Adrenal gland (tissue), 12 donors: ENCODE measurements around the gene GGNBP2. TPM values are rescaled to one million over a fixed set of nuclear protein-coding genes. Genes with fewer than 3 reads are reported as not detected.

ENCODE experiments used
- DNase-seq, 7 donors: peaks; one replicate each; pipeline ENCODE4 v3.0.0-alpha.2; 2019 to 2020
- H3K27ac ChIP-seq, 5 donors: fragments of 200-600 bp; sonication (generic) in 4 of 5; 1 replicate in 3 of 5; 2 replicates in 2 of 5; pipeline versions ENCODE4 v1.5.1 to v1.8.0; 2016 to 2020; ENCODE audit warnings: mild to moderate bottlenecking in 1 of 5
- H3K27me3 ChIP-seq: fragments of 200-600 bp; 2 replicates; pipeline ENCODE4 v1.8.0; 2021
- H3K36me3 ChIP-seq, 2 donors: fragments of 200-600 bp; replicated peaks in 1 of 2; 1 replicate in 1 of 2; 2 replicates in 1 of 2; pipeline versions ENCODE4 v1.5.1 to v1.8.0; 2018 to 2022
- H3K4me1 ChIP-seq, 2 donors: fragments of 200-600 bp; replicated peaks in 1 of 2; 1 replicate in 1 of 2; 2 replicates in 1 of 2; pipeline versions ENCODE4 v1.5.1 to v1.8.0; 2018 to 2021
- H3K4me3 ChIP-seq, 4 donors: fragments of 200-600 bp; sonication (generic) in 3 of 4; one replicate each; pipeline ENCODE4 v1.5.1; 2016 to 2018
- H3K9me3 ChIP-seq, 3 donors: fragments of 200-600 bp; sonication (generic) in 1 of 3; replicated peaks in 1 of 3; 1 replicate in 2 of 3; 2 replicates in 1 of 3; pipeline versions ENCODE4 v1.5.1 to v1.8.0; 2016 to 2021
- POLR2A ChIP-seq, 2 donors: fragments of 450-650 bp; IDR thresholded peaks; one replicate each; pipeline ENCODE4 v1.6.1; 2017; ENCODE audit warnings: antibody characterized with exemption in 2 of 2, mild to moderate bottlenecking in 2 of 2, moderate library complexity in 1 of 2
- WGBS, 4 donors: extraction: QIAGEN DNeasy Blood & Tissue Kit in 2 of 4; methylation state at CpG; one replicate each; pipeline versions ENCODE4 v1.1.5 to v1.1.7; 2013 to 2017; 5-methylcytosine and 5-hydroxymethylcytosine counted together
- intact Hi-C, 2 donors: fragments of 100-400 bp; cut with DNase I; formaldehyde crosslinking; loops; one replicate each; pipeline versions ENCODE4 v1.14.1 to v1.15.0; 2022 to 2023
- polyA plus RNA-seq, 3 donors: library from polyadenylated mRNA; stranded (reverse); fragments of 200-250 nt in 2 of 3; fragments of 350-450 nt in 1 of 3; fragmentation: Illumina TruSeq in 1 of 3; extraction: RNeasy Lipid Tissue Mini Kit (QIAGEN cat#74804) in 1 of 3; gene quantifications; one replicate each; pipeline ENCODE4 v1.2.3, GENCODE V29; 2013 to 2014
- total RNA-seq, 9 donors: library from RNA; depleted of rRNA in 4 of 9; stranded (reverse); fragments of >200 nt in 4 of 9; fragments of 120-200 nt in 1 of 9; fragmentation: NEBNext Ultra II Directional in 1 of 9; extraction: Animal tissue kit (Norgen Biotek cat#: 25700) in 1 of 9; gene quantifications; one replicate each; pipeline versions ENCODE4 v1.1.0 to v1.2.4, GENCODE V29; 2013 to 2023
- TF ChIP-seq, protein P1 (sequence below), 6 experiments: fragments of 450-650 bp in 4 of 6; fragments of 200-600 bp in 2 of 6; sonication (generic) in 1 of 6; IDR thresholded peaks; 1 replicate in 5 of 6; 2 replicates in 1 of 6; pipeline versions ENCODE4 v1.5.1 to v1.8.0; 2016 to 2021; ENCODE audit warnings: antibody characterized with exemption in 6 of 6, mild to moderate bottlenecking in 2 of 6, moderate library complexity in 1 of 6
- donor health status: healthy with polysubstance abuse.
- donor health status: Bipolar disorder and iron deficiency.
- donor health status: DM: yes; HTN: yes; CAD: no.
- donor health status: DM: no; HTN: no; CAD: no.
- donor health status: DM: no; HTN: no; CAD: no.
- donor health status: DM: yes; HTN: yes; CAD: no.

Gene GGNBP2
- total and polyA plus RNA-seq, 12 donors: 30.4 to 87.3 (median 60.4) TPM

DNA sequence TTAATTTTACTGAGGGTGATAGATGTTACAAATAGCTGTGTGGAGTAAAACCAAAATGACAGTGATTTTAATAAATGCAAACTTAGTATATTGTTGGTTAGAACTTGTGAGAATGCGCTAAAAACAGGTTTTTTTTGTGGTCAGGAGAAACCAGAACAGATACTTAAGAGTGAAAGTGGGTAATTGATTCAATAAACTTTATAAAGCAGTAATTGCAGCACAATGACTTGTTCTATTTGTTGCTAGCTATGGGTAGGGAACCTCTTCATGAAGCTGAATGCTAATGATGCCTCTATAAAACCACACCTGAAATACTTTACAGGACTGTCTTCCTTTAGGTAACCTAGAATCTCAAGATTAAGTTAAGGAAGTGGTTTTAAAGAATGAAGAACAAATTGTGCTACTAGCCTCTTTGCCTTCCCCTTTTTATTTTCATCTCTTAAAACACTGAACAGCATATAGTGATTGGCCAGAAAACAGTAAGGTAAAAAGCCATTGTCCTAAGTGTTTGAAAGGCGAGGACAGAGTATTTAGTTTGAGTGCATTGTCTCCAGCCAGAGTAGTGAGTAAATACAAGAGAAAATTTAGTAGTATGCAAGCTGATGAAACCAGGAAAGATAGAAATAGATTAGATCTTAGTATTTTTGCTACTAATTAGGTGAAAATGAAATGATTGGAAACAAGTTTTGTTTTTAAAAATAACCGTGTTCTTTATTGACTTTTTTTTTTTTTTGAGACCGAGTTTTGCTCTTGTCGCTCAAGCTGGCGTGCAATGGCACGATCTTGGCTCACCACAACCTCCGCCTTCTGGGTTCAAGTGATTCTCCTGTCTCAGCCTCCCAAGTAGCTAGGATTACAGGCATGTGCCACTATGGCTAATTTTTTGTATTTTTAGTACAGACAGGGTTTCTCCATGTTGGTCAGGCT lies 6.0 kb downstream of the GGNBP2 start:
- TF ChIP-seq POLR2A (IDR thresholded peaks at IDR 0.05): no peak
- TF ChIP-seq, protein P1, sequence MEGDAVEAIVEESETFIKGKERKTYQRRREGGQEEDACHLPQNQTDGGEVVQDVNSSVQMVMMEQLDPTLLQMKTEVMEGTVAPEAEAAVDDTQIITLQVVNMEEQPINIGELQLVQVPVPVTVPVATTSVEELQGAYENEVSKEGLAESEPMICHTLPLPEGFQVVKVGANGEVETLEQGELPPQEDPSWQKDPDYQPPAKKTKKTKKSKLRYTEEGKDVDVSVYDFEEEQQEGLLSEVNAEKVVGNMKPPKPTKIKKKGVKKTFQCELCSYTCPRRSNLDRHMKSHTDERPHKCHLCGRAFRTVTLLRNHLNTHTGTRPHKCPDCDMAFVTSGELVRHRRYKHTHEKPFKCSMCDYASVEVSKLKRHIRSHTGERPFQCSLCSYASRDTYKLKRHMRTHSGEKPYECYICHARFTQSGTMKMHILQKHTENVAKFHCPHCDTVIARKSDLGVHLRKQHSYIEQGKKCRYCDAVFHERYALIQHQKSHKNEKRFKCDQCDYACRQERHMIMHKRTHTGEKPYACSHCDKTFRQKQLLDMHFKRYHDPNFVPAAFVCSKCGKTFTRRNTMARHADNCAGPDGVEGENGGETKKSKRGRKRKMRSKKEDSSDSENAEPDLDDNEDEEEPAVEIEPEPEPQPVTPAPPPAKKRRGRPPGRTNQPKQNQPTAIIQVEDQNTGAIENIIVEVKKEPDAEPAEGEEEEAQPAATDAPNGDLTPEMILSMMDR (IDR thresholded peaks at IDR 0.05): no peak
- 83 to 90% (median 87%) methylated on average over 8 of the region's 8 CpGs for WGBS, 4 donors
- Histone ChIP-seq H3K27me3 (no peaks in the 10 kb centered on the region), H3K9me3 (no peaks in the 10 kb centered on the region), H3K36me3 (no peaks in the 10 kb centered on the region), H3K27ac (peak overlapping the region in 1 of 5 donors; percentile 50), H3K4me1 (peaks cover 37 to 66% of the 10 kb centered on the region in 2 donors), H3K4me3 (no peak overlapping the region)
- intact Hi-C loops: no loop called here
- no peak for DNase-seq

- Histone ChIP-seq H3K4me3 (no peak overlapping the region), H3K4me1 (peaks cover 19 to 46% of the 10 kb centered on the region in 2 donors), H3K27me3 (no peaks in the 10 kb centered on the region), H3K27ac (no peak overlapping the region), H3K36me3 (peaks cover 0 to 16% of the 10 kb centered on the region in 2 donors), H3K9me3 (no peaks in the 10 kb centered on the region)
- intact Hi-C loops: no loop called here
- WGBS, 4 donors: 87 to 91% (median 89%) methylated on average over 3 of the region's 3 CpGs
- TF ChIP-seq, protein P1 (IDR thresholded peaks at IDR 0.05): no peak
- TF ChIP-seq POLR2A (IDR thresholded peaks at IDR 0.05): no peak
- no peak for DNase-seq
Measured at GRCh38 chr17:36553459-36553858, 8.7 kb downstream of the GGNBP2 start.

DNA sequence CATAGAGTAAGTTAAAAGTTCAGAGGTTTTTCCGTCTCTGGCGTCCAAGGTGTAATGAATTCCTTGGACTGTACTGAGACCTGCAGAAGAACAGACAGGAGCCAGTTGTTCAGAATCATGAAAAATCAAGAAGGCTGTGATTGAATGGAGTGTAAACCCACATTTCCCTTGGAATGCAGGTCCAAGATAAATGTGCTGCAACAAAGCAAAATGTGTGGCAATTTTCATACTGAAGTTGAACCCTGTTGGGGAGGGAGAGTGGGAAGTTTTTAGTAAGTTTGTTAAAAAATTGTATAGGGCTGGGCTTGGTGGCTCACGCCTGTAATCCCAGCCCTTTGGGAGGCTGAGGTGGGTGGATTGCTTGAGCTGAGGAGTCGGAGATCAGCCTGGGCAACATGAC lies 21.4 kb downstream of the GGNBP2 start:
- intact Hi-C loops: no loop called here
- peaks cover 0 to 76% of the 10 kb centered on the region in 2 donors for H3K36me3 ChIP-seq

GRCh38 chr17:36575028-36575427 lies 30.3 kb downstream of the GGNBP2 start:
- H3K4me1 ChIP-seq: peaks cover 0 to 9% of the 10 kb centered on the region in 2 donors
- peaks cover 0 to 67% of the 10 kb centered on the region in 2 donors for H3K36me3 ChIP-seq
- H3K27me3 ChIP-seq: no peaks in the 10 kb centered on the region
- H3K27ac ChIP-seq: no peak overlapping the region
- DNase-seq: no peak
- WGBS, 4 donors: 94 to 98% (median 96%) methylated on average over 12 of the region's 12 CpGs
- intact Hi-C loops: no loop called here
- H3K9me3 ChIP-seq: no peaks in the 10 kb centered on the region
- H3K4me3 ChIP-seq: no peak overlapping the region
- TF ChIP-seq, protein P1 (IDR thresholded peaks at IDR 0.05): no peak
- no peak for TF ChIP-seq POLR2A (IDR thresholded peaks at IDR 0.05)

More for the DNA sequence above, 21.4 kb downstream of the GGNBP2 start:
- WGBS, 4 donors: 93 to 98% (median 94%) methylated on average over 4 of the region's 4 CpGs
- peaks cover 0 to 6% of the 10 kb centered on the region in 2 donors for H3K4me1 ChIP-seq
- no peak overlapping the region for H3K4me3 ChIP-seq
- H3K9me3 ChIP-seq: no peaks in the 10 kb centered on the region
- no peaks in the 10 kb centered on the region for H3K27me3 ChIP-seq
- no peak overlapping the region for H3K27ac ChIP-seq
- TF ChIP-seq, protein P1 (IDR thresholded peaks at IDR 0.05): no peak
- TF ChIP-seq POLR2A (IDR thresholded peaks at IDR 0.05): no peak
- DNase-seq: no peak
